ENCODE measurements around the gene LRP1B. TPM values are rescaled to one million over a fixed set of nuclear protein-coding genes. Genes with fewer than 3 reads are reported as not detected.

The LRP1B gene
- total and polyA plus RNA-seq, 2 of the 8 experiments (the other 6 are each of a cell fraction or from before 2014, with no cell fraction given), result 0.03 TPM; not detected in 1

DNA sequence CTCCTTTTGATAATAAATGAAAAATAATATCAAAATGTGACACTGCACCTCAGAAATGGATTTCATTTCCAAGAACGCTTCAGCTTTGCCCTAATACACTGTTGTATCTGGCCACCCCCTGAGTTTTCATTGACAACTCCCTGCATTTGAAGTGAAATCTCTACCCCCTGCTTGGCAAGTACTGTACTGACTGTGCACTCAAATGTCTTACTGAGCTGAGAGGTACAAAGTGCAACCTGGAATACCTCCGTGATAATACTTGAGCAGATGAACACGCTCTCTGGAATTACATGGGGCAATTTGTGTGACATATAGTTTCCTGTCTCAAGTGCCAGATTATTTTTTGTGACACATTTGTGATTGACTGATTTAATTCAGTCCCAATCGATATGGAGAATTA, 231.1 kb downstream of the LRP1B start (continued):
- TF ChIP-seq KDM4A (IDR thresholded peaks at IDR 0.05; ENCODE audit: low read depth, low read length, severe bottlenecking), result no peak
- no peak for TF ChIP-seq CEBPB (IDR thresholded peaks at IDR 0.05; ENCODE audit: low read depth, low read length)
- TF ChIP-seq SP2 (IDR thresholded peaks at IDR 0.05; ENCODE audit: low read length), result no peak
- no peak for TF ChIP-seq TAF1 (IDR thresholded peaks at IDR 0.05; ENCODE audit: low read depth, low read length)

All from H1 (cell line).